A549 (cell line): ENCODE results near the gene UFSP2. TPM values are rescaled to one million over a fixed set of nuclear protein-coding genes. Genes with fewer than 3 reads are reported as not detected.

ENCODE experiments used
- ATAC-seq, 2 experiments: fragments of 200-7000 bp in 1 of 2; fragments of >200 bp in 1 of 2; cut with Nextera tagmentation in 1 of 2; cut with Tn5 transposase in 1 of 2; 3 replicates each; pipeline versions ENCODE4 v1.8.0 to v1.9.1; 2018 to 2020; ENCODE audit warnings: mild to moderate bottlenecking in 1 of 2, moderate library complexity in 1 of 2
- CTCF ChIA-PET: fragments of 300-600 bp; sonication (Branson Sonifier 250); formaldehyde crosslinking; extraction: SDS; loops from one replicate; lab custom pipeline; 2021; ENCODE audit warnings: antibody characterized with exemption, inconsistent platforms; lab: Yijun Ruan, JAX
- POLR2A ChIA-PET: fragments of 350-600 bp; formaldehyde crosslinking; extraction: SDS; loops from one replicate; lab custom pipeline; 2021; ENCODE audit warnings: antibody characterized with exemption, inconsistent platforms; lab: Yijun Ruan, JAX
- DNase-seq, 2 experiments: peaks; one replicate each; pipeline versions ENCODE4 v3.0.0 to v3.0.0-alpha.2; 2011 to 2016; ENCODE audit warnings: low read depth in 1 of 2, low spot score in 1 of 2
- FAIRE-seq: peaks from 2 replicates; lab custom pipeline; 2011; peaks lifted over from hg19 to GRCh38; lab: Jason Lieb, UNC
- H3K27ac ChIP-seq, 2 experiments: fragments of >200 bp; sonication (Bioruptor Twin); formaldehyde crosslinking; 3 replicates each; pipeline ENCODE4 v1.5.1; 2016 to 2017
- H3K4me1 ChIP-seq: fragments of >200 bp; sonication (Bioruptor Twin); formaldehyde crosslinking; 3 replicates; pipeline ENCODE4 v1.6.1; 2016
- H3K4me2 ChIP-seq: fragments of >200 bp; sonication (Bioruptor Twin); formaldehyde crosslinking; 3 replicates; pipeline ENCODE4 v1.6.1; 2016
- H3K4me3 ChIP-seq: fragments of >200 bp; sonication (Bioruptor Twin); formaldehyde crosslinking; 3 replicates; pipeline ENCODE4 v1.5.1; 2016
- H3K9me3 ChIP-seq: fragments of >200 bp; sonication (Bioruptor Twin); formaldehyde crosslinking; 3 replicates; pipeline ENCODE4 v1.6.1; 2016
- CBX8 ChIP-seq: fragments of 200-600 bp; sonication (generic); IDR thresholded peaks from 2 replicates; pipeline ENCODE4 v1.6.1; 2016
- EHMT2 ChIP-seq: fragments of 200-600 bp; sonication (generic); IDR thresholded peaks from 2 replicates; pipeline ENCODE4 v1.6.1; 2016; ENCODE audit warnings: antibody characterized with exemption, low read depth, mild to moderate bottlenecking, moderate library complexity
- FOXS1 ChIP-seq: fragments of 250-450 bp; sonication (Bioruptor Pico); IDR thresholded peaks from 2 replicates; pipeline ENCODE4 v1.5.0; 2020; ENCODE audit warnings: mild to moderate bottlenecking, moderate library complexity
- HEYL ChIP-seq: fragments of 250-450 bp; sonication (Bioruptor Pico); IDR thresholded peaks from 2 replicates; pipeline ENCODE4 v1.8.0; 2021; ENCODE audit warnings: mild to moderate bottlenecking, moderate library complexity
- JUN ChIP-seq, 2 experiments: fragments of >200 bp; sonication (Bioruptor Twin); formaldehyde crosslinking; IDR thresholded peaks; 2 replicates in 1 of 2; 3 replicates in 1 of 2; pipeline ENCODE4 v1.6.1; 2016 to 2017
- KDM5A ChIP-seq: fragments of 200-600 bp; sonication (generic); IDR thresholded peaks from 2 replicates; pipeline ENCODE4 v1.6.1; 2016; ENCODE audit warnings: antibody characterized with exemption, mild to moderate bottlenecking
- MAFK ChIP-seq: fragments of 450-650 bp; IDR thresholded peaks from 2 replicates; pipeline ENCODE4 v1.6.1; 2014; ENCODE audit not compliant: partially characterized antibody
- MAX ChIP-seq: IDR thresholded peaks from 2 replicates; pipeline ENCODE4 v1.6.1; 2012
- MYC ChIP-seq: IDR thresholded peaks from 2 replicates; pipeline ENCODE4 v1.6.1; 2012; ENCODE audit warnings: mild to moderate bottlenecking, inconsistent platforms, low read length, improper control_type of control experiment, borderline replicate concordance
- NFE2L2 ChIP-seq: fragments of 150-350 bp; conservative IDR thresholded peaks from 2 replicates; pipeline ENCODE4 v1.6.1; 2014; ENCODE audit warnings: low read length
- NPAS2 ChIP-seq: fragments of 250-450 bp; sonication (Bioruptor Pico); IDR thresholded peaks from 2 replicates; pipeline ENCODE4 v1.8.0; 2022; ENCODE audit warnings: mild to moderate bottlenecking, moderate library complexity, borderline replicate concordance
- RARB ChIP-seq: fragments of 250-450 bp; sonication (Bioruptor Pico); IDR thresholded peaks from 2 replicates; pipeline ENCODE4 v1.8.0; 2021; ENCODE audit warnings: mild to moderate bottlenecking, moderate library complexity
- RNF2 ChIP-seq: fragments of 200-600 bp; sonication (generic); IDR thresholded peaks from 2 replicates; pipeline ENCODE4 v1.6.1; 2016; ENCODE audit warnings: low read depth, mild to moderate bottlenecking, antibody characterized with exemption, moderate library complexity, borderline replicate concordance
- SMC3 ChIP-seq: fragments of >200 bp; sonication (Bioruptor Twin); formaldehyde crosslinking; IDR thresholded peaks from 3 replicates; pipeline ENCODE4 v1.6.1; 2018; ENCODE audit warnings: inconsistent platforms
- SREBF2 ChIP-seq: fragments of 450-650 bp; IDR thresholded peaks from 2 replicates; pipeline ENCODE4 v1.6.1; 2014; ENCODE audit warnings: mild to moderate bottlenecking, moderate library complexity
- TFCP2L1 ChIP-seq: fragments of 250-450 bp; sonication (Bioruptor Pico); IDR thresholded peaks from 2 replicates; pipeline ENCODE4 v1.5.0; 2021; ENCODE audit warnings: mild to moderate bottlenecking
- ZC3H11A ChIP-seq: fragments of 450-650 bp; IDR thresholded peaks from 2 replicates; pipeline ENCODE4 v1.6.1; 2014; ENCODE audit warnings: antibody characterized with exemption, mild to moderate bottlenecking
- ZFP36 ChIP-seq: fragments of 450-650 bp; IDR thresholded peaks from 2 replicates; pipeline ENCODE4 v1.6.1; 2014; ENCODE audit warnings: borderline replicate concordance; ENCODE audit not compliant: partially characterized antibody
- ZSCAN20 ChIP-seq: fragments of 250-450 bp; sonication (Bioruptor Pico); IDR thresholded peaks from 2 replicates; pipeline ENCODE4 v1.8.0; 2022; ENCODE audit warnings: mild to moderate bottlenecking, moderate library complexity
- WGBS: methylation state at CpG from one replicate; pipeline ENCODE4 v1.1.6; 2017; ENCODE audit errors: missing lambda C conversion rate; 5-methylcytosine and 5-hydroxymethylcytosine counted together
- polyA plus RNA-seq, 4 experiments: library from polyadenylated mRNA; depleted of rRNA in 3 of 4; stranded (reverse); fragments of >200 nt; fragmentation: RNase III in 1 of 4; extraction: RNeasy Plus Mini Kit Qiagen cat#74134 plus additional on column Dnase treatment in 1 of 4; gene quantifications; 2 replicates in 3 of 4; 3 replicates in 1 of 4; pipeline ENCODE4 v1.2.3, GENCODE V29; 2011 to 2017
- TF ChIP-seq, protein P1 (sequence below): fragments of 250-450 bp; sonication (Bioruptor Pico); IDR thresholded peaks from 2 replicates; pipeline ENCODE4 v1.5.0; 2021; ENCODE audit warnings: mild to moderate bottlenecking, moderate library complexity, borderline replicate concordance
- TF ChIP-seq, protein P2 (sequence below): IDR thresholded peaks from 2 replicates; pipeline ENCODE4 v1.6.1; 2012
- TF ChIP-seq, protein P3 (sequence below): fragments of 450-650 bp; IDR thresholded peaks from 2 replicates; pipeline ENCODE4 v1.6.1; 2014; ENCODE audit warnings: antibody characterized with exemption
- TF ChIP-seq, protein P4 (sequence below): fragments of >200 bp; sonication (Bioruptor Twin); formaldehyde crosslinking; IDR thresholded peaks from 2 replicates; pipeline ENCODE4 v1.6.1; 2016
- TF ChIP-seq, protein P5 (sequence below): IDR thresholded peaks from 2 replicates; pipeline ENCODE4 v1.6.1; 2012; ENCODE audit warnings: low read depth, borderline replicate concordance

The UFSP2 gene
- polyA plus RNA-seq, 2 of the 4 experiments (the other 2 are of a cell fraction) = 15.1 to 35.7 TPM

- no peaks in the 10 kb centered on the region for H3K4me1 ChIP-seq
- H3K4me3 ChIP-seq = no peak overlapping the region
- no peak overlapping the region for H3K27ac ChIP-seq
- ATAC-seq (no peak), FAIRE-seq (no peak), DNase-seq (no peak)
- H3K9me3 ChIP-seq = no peaks in the 10 kb centered on the region
- 89% methylated on average over 6 of the region's 6 CpGs for WGBS
- no peak overlapping the region for H3K4me2 ChIP-seq
- POLR2A ChIA-PET = interaction anchor here (1.4 kb wide), 1 partner anchor 9 kb away, joined by 6 read pairs; the partner anchor contains the start of genes ANKRD37 and LRP2BP
- CTCF ChIA-PET = no interaction called here
- TF ChIP-seq KDM5A = no peak
Observed at GRCh38 chr4:185405296-185405999, 20.3 kb downstream of the UFSP2 start.

DNA sequence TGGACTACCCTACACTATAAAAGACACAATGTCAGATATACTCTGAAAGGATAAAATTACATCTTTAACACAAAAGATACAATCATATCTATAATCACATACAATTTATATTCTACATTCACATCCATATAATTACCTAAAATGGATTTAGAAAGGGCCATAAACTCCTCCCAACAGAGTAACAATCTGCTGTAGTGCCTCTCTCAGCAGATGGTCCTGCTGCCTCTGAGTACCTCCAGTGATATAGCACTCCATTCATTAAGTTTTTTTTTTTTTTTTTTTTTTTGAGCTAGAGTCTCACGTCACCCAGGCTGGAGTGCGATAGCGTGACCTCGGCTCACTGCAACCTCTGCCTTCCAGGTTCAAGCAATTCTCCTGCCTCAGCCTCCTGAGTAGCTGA, 21.7 kb downstream of the UFSP2 start:
- Histone ChIP-seq H3K4me2 (no peak overlapping the region), H3K9me3 (no peaks in the 10 kb centered on the region), H3K4me1 (no peaks in the 10 kb centered on the region), H3K4me3 (no peak overlapping the region), H3K27ac (no peak overlapping the region)
- no peak for ATAC-seq
- ChIA-PET CTCF (interaction anchor here (1.5 kb wide), 1 partner anchor 20 kb away, joined by 3 read pairs; no protein-coding TSS in a partner anchor), POLR2A (interaction anchor here (1.4 kb wide), 1 partner anchor 8 kb away, joined by 6 read pairs; the partner anchor contains the start of genes ANKRD37 and LRP2BP)
- FAIRE-seq = no peak
- no peak for DNase-seq
- WGBS = 94% methylated on average over 4 of the region's 4 CpGs
- TF ChIP-seq MYC (no peak), HEYL (CRISPR knock-in tag) (no peak), SREBF2 (no peak)

- Histone ChIP-seq H3K4me1 (no peaks in the 10 kb centered on the region), H3K27ac (no peak overlapping the region), H3K4me3 (no peak overlapping the region), H3K4me2 (no peak overlapping the region), H3K9me3 (no peaks in the 10 kb centered on the region)
- TF ChIP-seq, protein P1, sequence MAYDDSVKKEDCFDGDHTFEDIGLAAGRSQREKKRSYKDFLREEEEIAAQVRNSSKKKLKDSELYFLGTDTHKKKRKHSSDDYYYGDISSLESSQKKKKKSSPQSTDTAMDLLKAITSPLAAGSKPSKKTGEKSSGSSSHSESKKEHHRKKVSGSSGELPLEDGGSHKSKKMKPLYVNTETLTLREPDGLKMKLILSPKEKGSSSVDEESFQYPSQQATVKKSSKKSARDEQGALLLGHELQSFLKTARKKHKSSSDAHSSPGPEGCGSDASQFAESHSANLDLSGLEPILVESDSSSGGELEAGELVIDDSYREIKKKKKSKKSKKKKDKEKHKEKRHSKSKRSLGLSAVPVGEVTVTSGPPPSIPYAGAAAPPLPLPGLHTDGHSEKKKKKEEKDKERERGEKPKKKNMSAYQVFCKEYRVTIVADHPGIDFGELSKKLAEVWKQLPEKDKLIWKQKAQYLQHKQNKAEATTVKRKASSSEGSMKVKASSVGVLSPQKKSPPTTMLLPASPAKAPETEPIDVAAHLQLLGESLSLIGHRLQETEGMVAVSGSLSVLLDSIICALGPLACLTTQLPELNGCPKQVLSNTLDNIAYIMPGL (CRISPR knock-in tag) = no peak
- 85% methylated on average over 8 of the region's 8 CpGs for WGBS
- ATAC-seq (no peak), FAIRE-seq (no peak), DNase-seq (no peak)
- CTCF ChIA-PET = no interaction called here
- POLR2A ChIA-PET = no interaction called here
Observed at GRCh38 chr4:185399466-185399865, 26.3 kb downstream of the UFSP2 start.

GRCh38 chr4:185398618-185399017, 27.1 kb downstream of the UFSP2 start:
- no peak for ATAC-seq
- no peak overlapping the region for H3K4me2 ChIP-seq
- no peaks in the 10 kb centered on the region for H3K4me1 ChIP-seq
- POLR2A ChIA-PET = no interaction called here
- H3K9me3 ChIP-seq = no peaks in the 10 kb centered on the region
- no peak overlapping the region for H3K4me3 ChIP-seq
- no peak for DNase-seq
- H3K27ac ChIP-seq = no peak overlapping the region
- WGBS = 61% methylated on average over 2 of the region's 2 CpGs
- no peak for FAIRE-seq
- TF ChIP-seq MAFK (no peak), ZC3H11A (no peak), FOXS1 (CRISPR knock-in tag) (no peak), NPAS2 (CRISPR knock-in tag) (no peak), TFCP2L1 (CRISPR knock-in tag) (no peak), RARB (CRISPR knock-in tag) (no peak), SMC3 (no peak), EHMT2 (no peak), ZFP36 (no peak), ZSCAN20 (CRISPR knock-in tag) (no peak), NFE2L2 (no peak), MAX (no peak), RNF2 (no peak), KDM5A (no peak), JUN (IDR thresholded peaks at IDR 0.05) (no peak), CBX8 (no peak)
- TF ChIP-seq, protein P2, sequence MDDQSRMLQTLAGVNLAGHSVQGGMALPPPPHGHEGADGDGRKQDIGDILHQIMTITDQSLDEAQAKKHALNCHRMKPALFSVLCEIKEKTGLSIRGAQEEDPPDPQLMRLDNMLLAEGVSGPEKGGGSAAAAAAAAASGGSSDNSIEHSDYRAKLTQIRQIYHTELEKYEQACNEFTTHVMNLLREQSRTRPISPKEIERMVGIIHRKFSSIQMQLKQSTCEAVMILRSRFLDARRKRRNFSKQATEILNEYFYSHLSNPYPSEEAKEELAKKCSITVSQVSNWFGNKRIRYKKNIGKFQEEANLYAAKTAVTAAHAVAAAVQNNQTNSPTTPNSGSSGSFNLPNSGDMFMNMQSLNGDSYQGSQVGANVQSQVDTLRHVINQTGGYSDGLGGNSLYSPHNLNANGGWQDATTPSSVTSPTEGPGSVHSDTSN = no peak
- TF ChIP-seq, protein P3, sequence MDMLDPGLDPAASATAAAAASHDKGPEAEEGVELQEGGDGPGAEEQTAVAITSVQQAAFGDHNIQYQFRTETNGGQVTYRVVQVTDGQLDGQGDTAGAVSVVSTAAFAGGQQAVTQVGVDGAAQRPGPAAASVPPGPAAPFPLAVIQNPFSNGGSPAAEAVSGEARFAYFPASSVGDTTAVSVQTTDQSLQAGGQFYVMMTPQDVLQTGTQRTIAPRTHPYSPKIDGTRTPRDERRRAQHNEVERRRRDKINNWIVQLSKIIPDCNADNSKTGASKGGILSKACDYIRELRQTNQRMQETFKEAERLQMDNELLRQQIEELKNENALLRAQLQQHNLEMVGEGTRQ = no peak
- TF ChIP-seq, protein P4, sequence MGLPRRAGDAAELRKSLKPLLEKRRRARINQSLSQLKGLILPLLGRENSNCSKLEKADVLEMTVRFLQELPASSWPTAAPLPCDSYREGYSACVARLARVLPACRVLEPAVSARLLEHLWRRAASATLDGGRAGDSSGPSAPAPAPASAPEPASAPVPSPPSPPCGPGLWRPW = no peak
- TF ChIP-seq, protein P5, sequence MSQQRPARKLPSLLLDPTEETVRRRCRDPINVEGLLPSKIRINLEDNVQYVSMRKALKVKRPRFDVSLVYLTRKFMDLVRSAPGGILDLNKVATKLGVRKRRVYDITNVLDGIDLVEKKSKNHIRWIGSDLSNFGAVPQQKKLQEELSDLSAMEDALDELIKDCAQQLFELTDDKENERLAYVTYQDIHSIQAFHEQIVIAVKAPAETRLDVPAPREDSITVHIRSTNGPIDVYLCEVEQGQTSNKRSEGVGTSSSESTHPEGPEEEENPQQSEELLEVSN = no peak
- CTCF ChIA-PET = no interaction called here
